Epithelial cell of prostate (primary cell): Measurements from ENCODE around the gene TMEM50B.
"Not testable (repeated sequence)": the region's sequence is repeated elsewhere in the genome, so short reads cannot be mapped to it uniquely, and the experiment has no call there.

Source experiments
- DNase-seq: peaks from one replicate; pipeline ENCODE4 v3.0.0-alpha.2; 2011; ENCODE audit warnings: low read depth, low spot score
- H3K27ac ChIP-seq: fragments of 450-650 bp; 2 replicates; pipeline ENCODE4 v1.5.1; 2017; ENCODE audit warnings: mild to moderate bottlenecking

TMEM50B gene

DNA sequence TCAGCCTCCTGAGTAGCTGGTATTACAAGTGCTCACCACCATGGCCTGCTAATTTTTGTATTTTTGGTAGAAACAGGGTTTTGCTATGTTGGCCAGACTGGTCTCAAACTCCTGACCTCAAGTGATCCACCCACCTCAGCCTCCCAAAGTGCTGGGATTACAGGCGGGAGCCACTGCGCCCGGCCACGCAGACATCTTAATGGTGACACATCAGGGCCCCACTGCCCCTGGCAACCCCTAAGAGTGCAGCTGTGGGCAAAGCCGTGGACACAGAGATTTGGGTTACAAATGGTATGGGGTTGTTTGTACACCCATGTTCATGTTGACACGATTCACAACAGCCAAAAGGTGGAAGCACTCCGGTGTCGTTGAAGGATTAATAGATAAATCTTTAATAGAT, 46.8 kb downstream of the TMEM50B start:
- no peak for DNase-seq
- peak overlapping the region; percentile 94 for H3K27ac ChIP-seq

DNA sequence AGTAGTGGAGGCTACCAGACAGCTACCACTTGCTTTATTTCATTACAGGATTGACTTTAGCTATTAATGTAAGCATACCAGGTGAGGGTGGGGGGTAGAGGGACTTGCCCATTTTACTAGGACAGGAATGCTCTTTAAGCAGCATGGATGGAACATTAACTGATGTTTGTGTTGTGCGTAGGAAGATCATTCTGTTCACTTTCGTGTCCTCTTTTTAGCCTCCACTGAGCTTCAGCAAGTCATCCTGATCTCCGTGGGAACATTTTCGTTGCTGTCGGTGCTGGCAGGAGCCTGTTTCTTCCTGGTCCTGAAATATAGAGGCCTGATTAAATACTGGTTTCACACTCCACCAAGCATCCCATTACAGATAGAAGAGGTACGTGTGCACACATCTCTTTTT, 47.3 kb downstream of the TMEM50B start:
- DNase-seq: no peak
- no peak overlapping the region for H3K27ac ChIP-seq

DNA sequence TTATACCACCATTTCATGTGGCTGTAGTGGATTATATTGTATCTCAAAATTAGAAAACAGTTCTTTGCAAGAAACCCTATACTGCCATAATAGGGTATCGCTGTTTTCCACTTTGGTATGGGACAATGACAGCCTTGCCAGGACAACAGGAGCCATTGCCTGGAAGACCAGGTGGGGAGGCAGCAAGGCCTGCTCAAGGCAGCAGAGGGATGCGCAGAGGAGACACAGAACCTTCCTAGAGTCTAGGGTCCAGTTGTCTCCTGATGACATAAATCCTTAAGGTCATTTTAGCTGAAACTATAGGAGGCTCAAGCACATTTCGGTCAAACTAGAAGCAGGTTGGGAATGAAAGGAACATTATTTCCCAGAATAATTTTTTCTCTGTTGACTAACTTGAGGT, 48.9 kb downstream of the TMEM50B start:
- no peak for DNase-seq
- H3K27ac ChIP-seq: peak overlapping the region; percentile 94

DNA sequence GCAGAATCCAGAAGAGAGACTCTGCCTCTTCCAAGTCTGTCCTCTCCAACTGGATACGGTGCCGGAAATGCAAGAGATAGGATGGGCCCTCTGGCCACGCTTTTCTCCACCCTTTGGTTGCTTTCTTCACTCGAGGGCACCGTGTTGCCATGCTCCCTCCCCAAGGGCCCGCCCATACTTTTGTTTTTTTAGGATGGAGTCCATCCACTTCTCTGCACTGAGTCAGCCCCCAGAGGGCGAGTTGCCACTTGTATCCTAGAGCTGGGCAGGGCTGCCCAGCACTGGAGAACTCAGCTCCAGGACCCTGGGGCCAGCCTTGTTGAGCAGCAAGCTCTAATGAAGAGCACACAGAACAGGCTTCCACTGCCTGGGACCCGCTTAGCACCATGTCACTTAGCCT, 51.1 kb downstream of the TMEM50B start:
- H3K27ac ChIP-seq: peak overlapping the region; percentile 94
- peak; percentile 76 for DNase-seq

DNA sequence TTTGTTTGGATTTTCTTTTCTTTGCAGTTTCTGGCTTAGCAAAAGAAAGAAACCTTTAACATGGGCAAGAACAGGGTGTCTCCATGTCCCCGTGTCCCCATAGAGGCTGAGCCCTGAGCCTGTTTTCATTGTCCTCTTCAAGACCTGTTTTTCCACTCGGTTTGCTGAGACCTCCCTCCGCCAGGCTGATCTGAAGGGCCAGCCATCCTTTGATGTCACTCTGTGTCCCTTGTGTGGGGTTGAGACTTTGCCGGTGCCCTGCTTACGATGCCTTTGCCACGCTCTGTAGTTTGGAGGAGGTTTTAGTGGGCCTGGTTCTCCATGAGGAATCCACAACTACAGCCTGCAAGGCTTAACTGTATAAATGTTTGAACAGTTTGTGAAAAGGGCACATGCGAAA, 52.7 kb downstream of the TMEM50B start:
- DNase-seq: no peak

DNA sequence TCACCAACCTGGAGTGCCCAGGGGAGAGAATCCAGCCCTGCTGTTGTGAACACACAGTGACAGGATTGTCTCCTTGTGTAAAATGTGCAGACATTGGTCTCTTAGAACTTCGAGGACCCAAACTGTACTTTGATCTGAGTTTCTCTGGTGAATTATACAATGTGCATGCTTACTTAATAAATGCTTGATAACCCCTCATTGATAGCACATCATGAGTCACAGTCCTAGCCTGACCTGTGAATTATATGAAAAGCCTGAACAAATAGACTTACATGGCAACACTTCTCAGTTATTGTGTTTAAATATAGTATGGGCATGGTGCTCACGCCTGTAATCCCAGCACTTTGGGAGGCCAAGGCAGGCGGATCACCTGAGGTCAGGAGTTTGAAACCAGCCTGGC, 53.9 kb downstream of the TMEM50B start:
- DNase-seq: no peak
- H3K27ac ChIP-seq: peak overlapping the region; percentile 14

More for the DNA sequence above, 52.7 kb downstream of the TMEM50B start:
- no peak overlapping the region for H3K27ac ChIP-seq

DNA sequence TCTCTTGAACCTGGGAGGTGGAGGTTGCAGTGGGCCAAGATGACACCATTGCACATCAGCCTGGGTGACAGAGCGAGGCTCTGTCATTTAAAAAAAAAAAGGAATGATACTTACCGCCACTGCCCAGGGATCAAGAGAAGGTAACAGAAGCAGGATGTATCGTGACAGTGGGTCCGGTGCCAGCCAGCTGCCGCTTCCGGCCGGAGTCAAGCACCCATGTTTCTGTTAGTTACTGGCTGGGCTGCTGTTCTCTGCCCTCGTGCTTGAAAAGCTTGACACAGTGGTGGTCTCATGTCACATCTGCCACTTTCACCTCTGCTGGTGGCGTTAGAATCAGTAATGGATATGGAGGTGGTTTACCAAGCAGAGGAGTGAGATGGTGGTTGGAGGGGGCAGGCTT, 55.6 kb downstream of the TMEM50B start:
- DNase-seq: no peak
- no peak overlapping the region for H3K27ac ChIP-seq

DNA sequence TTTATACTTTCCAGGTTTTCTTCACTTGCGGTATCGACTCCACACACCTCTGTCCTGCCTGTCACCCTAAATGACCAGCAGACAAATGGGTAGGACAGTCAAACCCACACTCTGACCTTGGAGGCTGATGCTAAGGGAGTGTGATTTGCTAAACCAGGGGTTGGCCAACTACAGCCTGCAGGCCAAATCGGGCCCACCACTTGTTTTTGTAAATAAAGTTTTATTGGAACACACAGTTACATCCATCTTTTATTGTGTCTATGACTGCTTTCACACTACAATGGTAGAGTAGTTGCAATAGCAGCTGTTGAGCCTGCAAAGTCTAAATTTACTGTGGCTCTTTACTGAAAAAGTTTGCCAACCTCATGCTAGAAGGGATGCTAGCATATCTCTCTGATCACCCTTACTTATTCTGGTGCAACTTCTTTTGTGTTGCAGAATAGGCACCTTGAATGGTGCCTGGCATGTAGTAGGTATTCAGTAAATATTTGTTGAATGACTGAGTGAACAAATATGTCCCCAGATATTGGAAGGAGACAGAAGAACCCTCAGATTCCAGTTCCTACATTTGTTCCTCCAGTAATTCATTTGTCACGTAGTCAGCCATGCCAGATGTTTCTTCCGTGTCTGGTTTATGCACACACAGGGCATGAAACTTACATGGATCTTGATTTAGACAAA, 57.9 kb downstream of the TMEM50B start:
- peak overlapping the region; percentile 11 for H3K27ac ChIP-seq

DNA sequence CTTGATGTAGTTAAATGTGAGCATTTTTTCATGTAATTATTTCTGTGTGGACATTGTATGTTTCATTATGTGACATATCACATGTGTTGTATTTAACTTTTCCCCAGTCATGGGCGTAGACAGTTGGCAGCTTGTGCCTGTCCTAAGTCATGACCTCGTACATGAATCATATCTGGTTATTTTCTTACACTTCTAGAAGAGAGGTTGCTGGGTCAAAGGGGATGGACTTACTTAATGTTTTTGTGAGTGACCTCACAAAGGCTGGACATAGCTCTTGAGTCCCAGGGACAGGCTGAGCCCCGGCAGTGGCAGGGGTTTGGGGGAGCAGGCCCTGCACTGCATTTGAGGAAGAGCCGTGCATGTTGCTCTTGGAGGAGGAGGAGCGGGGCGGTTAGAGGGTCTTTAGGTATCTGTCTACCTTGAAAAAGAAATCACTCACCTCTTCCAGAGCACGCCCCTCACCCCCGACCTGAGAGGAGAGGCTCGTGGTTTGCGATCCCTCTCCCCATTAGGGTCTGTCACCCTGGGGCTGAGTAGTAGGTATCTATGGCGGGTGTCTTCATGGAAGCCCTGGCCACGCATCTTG, 60.1 kb downstream of the TMEM50B start:
- DNase-seq: no peak
- peak overlapping the region; percentile 74 for H3K27ac ChIP-seq

More for the DNA sequence above, 57.9 kb downstream of the TMEM50B start:
- no peak for DNase-seq

DNA sequence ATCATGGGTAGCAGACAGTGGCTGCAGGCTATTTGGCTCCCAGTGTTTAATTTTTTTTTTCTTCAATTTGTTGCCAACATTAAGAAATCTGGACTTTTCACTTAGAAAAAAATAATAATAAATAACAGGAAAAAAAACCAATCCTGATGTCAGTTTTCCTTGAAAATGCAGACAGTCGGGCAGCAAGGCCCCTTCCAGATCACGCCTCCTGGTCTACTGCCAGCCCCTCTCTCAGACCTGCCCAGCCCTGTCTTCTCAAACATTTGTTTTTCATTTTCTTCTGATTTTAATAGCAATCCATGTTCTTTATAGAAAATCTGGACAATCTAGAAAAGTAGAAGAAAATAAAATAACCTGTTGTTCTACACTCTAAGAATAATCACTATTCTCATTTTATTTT, 61.1 kb downstream of the TMEM50B start:
- no peak for DNase-seq
- peak overlapping the region; percentile 74 for H3K27ac ChIP-seq

DNA sequence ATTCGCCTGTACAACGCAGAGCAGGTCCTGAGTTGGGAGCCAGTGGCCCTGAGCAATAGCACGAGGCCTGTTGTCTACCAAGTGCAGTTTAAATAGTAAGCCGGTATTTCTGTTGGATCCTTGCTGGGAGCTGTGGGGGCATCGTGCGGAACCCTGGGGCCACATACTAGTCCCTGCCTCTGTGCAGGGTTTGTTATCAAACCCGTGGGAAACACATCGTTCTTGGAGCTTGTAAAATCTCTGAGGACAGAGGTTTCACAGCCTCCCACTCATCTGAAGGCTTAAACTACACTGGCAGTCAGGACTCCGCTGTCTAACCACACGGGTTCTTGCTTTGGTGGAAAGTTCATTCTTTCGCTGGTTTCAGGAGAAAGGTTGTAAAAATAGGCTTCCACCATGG, 64.8 kb downstream of the TMEM50B start:
- H3K27ac ChIP-seq: no peak overlapping the region

DNA sequence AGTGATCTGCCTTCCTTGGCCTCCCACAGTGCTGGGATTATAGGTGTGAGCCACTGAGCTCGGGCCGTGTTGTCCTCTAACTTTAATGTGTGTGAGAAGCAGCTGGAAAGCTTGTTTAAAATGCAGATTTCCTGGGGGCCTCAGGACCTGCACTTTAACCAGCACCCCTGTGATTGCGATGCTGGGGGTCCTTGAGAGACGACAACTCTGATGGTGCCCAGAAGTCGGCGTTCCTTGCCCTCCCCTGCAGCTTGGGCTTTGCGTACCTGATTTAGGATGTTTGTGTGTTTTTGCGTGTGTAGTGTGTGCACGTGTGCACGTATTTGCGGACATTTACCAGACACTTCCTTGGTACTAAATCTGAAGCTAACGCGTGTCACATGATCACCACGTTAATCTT, 65.7 kb downstream of the TMEM50B start:
- H3K27ac ChIP-seq: no peak overlapping the region
- no peak for DNase-seq

More for the DNA sequence above, 64.8 kb downstream of the TMEM50B start:
- DNase-seq: no peak

DNA sequence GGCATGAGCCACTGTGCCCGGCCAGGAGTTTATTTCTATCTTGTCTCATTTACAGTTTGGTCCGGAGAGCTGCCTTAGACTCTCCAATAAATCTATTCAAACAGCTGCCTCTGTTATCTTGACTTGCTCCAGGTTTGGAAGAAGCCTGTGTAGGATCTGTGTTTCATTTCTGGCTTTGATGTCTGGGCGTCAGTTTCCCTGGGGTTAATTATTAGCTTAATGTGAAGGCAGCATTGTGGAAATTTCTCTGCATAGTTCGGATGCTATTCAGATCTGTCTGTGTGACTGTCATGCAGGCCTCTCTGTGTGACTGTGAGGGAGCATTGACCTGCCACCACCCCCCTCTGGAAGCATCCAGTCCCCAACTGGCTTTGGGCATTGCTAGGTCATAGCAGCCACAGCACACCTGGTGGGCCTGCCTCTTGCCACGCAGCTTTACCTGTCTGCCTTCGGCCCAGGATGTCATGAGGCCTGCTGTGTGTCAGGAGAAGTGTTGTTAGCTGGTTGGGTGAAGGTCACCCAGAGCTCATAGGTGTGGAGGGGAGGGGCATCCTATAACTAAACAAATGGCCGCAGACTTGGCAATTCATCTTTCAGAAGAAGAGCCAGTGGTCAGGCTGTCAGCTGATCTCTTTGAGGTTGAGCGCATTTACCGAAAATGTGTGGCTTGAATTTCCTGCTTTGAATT, 66.8 kb downstream of the TMEM50B start:
- H3K27ac ChIP-seq: peak overlapping the region; percentile 92
- DNase-seq: no peak

DNA sequence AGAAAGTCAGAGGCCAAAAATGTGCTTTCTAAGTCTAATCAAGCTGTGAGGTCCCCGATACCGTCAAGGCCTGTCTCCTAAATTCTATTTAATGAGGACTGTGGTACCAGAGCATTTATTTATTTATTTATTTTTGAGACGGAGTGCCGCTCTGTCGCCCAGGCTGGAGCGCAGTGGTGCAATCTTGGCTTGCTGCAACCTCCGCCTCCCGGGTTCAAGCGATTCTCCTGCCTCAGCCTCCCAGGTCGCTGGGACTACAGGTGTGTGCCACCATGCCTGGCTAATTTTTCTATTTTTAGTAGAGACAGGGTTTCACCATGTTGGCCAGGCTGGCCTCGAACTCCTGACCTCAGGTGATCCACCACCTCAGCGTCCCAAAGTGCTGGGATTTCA, 67.3 kb downstream of the TMEM50B start:
- peak overlapping the region; percentile 92 for H3K27ac ChIP-seq
- DNase-seq: not testable (repeated sequence)

DNA sequence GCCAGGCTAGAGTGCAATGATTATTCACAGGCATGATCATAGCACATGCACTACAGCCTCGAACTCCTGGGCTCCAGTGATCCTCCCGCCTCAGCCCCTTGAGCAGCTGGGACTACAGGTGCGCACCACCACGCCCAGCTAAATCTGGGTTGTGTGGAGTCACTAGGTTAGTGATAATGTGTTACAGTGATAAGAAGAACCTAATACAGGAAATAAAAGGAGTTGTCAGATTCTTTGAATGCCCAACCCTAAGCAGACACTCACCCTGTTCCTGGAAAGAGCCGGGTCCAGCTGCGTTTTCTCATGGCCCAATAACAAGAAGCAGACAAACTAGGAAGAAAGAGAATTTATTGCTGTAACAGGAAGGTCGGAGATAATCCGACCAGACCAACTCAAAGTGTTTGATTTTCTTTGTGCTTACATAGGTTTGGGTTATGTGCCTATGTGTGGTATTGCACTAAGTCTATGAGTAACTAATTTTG, 67.8 kb downstream of the TMEM50B start:
- H3K27ac ChIP-seq: peak overlapping the region; percentile 92
- no peak for DNase-seq

DNA sequence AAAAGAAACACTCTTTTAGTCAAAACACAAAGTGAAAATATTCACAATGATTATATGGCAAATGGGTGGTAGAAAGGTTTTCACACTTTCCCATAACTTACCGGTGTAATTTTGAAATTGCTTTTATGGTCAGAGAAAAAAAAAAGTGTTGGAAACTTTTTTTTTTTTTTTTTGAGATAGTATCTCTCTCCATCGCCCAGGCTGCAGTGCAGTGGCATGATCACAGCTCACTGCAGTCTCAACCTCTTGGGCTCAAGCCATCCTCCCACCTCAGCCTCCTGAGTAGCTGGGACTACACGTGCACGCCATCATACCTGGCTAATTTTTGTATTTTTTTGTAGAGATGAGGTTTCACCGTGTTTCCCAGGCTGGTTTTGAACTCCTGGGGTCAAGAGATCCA, 73.3 kb downstream of the TMEM50B start:
- DNase-seq: no peak
- peak overlapping the region; percentile 89 for H3K27ac ChIP-seq

DNA sequence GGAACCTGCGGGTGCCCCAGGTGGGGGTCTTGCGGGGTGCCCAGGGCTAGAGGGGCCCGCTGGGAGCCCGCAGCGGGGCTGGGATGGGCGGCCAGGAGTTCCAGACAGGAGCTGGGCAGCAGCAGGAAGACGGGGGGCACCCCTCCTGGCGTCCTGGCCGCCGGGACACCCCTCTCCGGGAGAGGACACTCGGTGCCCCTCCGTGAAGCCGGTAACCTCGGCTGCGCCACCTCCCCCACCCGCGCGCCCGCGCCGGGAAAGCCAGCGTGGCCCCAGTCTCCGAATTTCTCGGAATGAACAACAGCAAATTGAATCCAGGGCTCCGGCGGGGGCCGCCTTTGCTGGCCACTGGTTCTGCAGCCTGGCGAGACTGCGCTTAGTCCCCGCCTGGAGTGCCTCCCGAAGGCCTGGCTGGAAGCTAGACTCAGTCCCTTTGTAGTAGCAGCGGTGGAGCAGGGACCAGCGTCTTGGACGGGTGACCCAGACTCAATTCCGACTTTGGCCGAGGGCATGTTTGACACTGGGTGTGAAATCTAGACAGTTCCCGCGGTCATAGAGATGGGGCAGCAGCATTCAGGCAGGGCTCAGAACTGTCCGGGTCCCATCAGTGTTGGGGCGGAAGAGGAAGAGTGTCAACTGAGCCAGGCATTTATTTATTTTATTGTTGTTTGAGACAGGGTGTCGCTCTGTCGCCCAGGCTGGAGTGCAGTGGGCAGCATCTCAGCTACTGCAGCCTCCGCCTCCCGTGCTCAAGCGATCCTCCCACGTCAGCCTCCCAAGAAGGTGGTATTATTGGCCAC, 75.8 kb downstream of the TMEM50B start:
- peak overlapping the region; percentile 89 for H3K27ac ChIP-seq
- DNase-seq: no peak

DNA sequence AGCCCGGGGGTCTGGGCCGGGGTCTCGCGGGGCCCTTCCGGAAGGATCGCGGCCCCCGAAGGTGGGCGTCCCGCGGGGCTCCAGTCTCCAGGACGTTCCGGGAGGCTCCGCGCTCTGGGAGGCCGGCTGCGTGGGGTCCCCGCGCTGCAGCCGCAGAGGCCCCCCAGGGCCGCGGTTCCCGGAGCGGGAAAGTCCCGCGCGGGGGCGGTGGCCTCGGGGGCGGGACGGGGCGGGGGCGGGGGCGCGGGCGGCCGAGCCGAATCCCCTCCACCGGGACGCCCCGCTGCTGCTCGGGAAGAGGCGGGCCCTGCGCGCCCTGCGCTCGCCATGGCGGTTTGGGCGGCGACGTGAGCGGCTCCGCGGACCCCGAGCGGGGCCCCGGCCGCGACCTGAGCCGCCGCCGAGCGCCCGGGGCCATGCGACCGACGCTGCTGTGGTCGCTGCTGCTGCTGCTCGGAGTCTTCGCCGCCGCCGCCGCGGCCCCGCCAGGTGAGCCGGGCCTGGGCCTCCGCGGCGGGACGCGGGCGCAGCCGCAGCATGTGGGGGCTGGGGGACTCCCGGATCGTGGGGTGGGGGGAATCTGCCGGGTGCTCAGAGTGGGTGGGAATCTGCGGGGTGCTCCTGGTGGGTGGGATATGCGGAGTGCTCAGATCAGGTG, 76.5 kb downstream of the TMEM50B start, which contains the start of gene IFNGR2:
Gene IFNGR2, plus strand, starts transcription at position 286 of the 658 bp plus-strand sequence. Its CDS starts 131 bp downstream, at position 417.
- no peak for DNase-seq
- peak within 1 kb of the TSS; percentile 89 for H3K27ac ChIP-seq

DNA sequence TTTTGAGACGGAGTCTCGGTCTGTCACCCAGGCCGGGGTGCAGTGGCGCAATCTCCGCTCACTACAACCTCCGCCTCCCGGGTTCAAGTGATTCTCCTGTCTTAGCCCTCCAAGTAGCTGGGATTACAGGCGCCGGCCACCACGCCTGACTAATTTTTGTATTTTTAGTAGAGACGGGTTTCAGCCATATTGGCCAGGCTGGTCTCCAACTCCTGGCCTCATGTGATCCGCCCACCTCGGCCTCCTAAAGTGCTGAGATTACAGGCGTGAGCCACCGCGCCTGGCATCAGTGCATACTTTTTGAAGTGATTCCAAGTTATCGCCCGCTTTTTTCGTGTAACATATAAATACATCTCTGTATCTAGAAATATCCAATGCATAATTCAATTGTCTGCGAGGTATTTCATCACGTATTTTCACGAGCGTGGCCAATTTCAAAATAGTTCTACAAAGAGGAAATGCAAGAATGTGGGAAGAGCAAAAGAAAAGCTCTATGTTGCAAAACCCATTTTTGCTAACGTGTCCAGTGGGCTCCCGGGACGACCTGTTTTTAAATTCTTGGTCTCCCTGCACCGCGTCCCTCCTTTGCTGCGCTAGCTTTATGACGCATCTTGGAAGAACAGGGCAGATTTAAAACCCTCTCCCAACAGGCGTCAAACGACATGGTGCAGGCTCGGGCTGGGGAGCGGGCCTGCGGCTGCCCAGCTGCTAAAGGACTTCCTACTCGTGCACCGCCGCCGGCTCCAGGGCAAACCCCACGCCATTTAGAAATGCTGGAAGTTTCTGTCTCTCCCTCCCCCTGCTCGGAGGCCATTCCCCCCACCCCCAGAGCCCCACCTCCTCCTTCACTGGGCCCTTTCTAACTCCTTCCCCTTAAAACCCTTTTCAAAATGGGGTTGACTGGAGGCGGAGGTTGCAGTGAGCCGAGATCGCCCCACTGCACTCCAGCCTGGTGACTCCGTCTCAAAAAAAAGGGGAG, 77.5 kb downstream of the TMEM50B start:
- DNase-seq: no peak
- peak overlapping the region; percentile 89 for H3K27ac ChIP-seq
